Femur (tissue), 1 donor: ENCODE data around the gene PHF12.

Experiments
- DNase-seq: peaks from one replicate; pipeline ENCODE4 v3.0.0-alpha.2; 2017

Gene PHF12

GRCh38 chr17:28951428-28951990 is at the start of gene PHF12:
Gene PHF12 (minus strand): TSS chr17:28951518. CDS start chr17:28950960, 558 bp downstream.
- DNase-seq, result peak; percentile 100

- DNase-seq, result no peak
These were observed 49.7 kb upstream of the PHF12 start for GRCh38 chr17:29000973-29001372.

GRCh38 chr17:28999206-28999605 is 47.9 kb upstream of the PHF12 start:
- no peak for DNase-seq

GRCh38 chr17:28997806-28998205 is 46.5 kb upstream of the PHF12 start:
- no peak for DNase-seq

- no peak for DNase-seq
These were observed 45.3 kb upstream of the PHF12 start for GRCh38 chr17:28996554-28997096.

- no peak for DNase-seq
These were observed 42.5 kb upstream of the PHF12 start for GRCh38 chr17:28993645-28994426.

GRCh38 chr17:28992625-28993600 is 41.6 kb upstream of the PHF12 start:
- no peak for DNase-seq

GRCh38 chr17:28992185-28992584 is 40.9 kb upstream of the PHF12 start:
- DNase-seq, result no peak

GRCh38 chr17:28991779-28992178 is 40.5 kb upstream of the PHF12 start:
- no peak for DNase-seq

GRCh38 chr17:28989028-28989427 is 37.7 kb upstream of the PHF12 start:
- no peak for DNase-seq

GRCh38 chr17:28988475-28988874 is 37.2 kb upstream of the PHF12 start:
- DNase-seq, result no peak

- no peak for DNase-seq
These were observed 35.7 kb upstream of the PHF12 start for GRCh38 chr17:28986714-28987655.

GRCh38 chr17:28985950-28986713 is 34.8 kb upstream of the PHF12 start:
- no peak for DNase-seq

- no peak for DNase-seq
These were observed 32.2 kb upstream of the PHF12 start for GRCh38 chr17:28983286-28984230.

- DNase-seq, result no peak
These were observed 30.9 kb upstream of the PHF12 start for GRCh38 chr17:28982131-28982793.

- no peak for DNase-seq
These were observed 27.1 kb upstream of the PHF12 start for GRCh38 chr17:28978356-28978964.

GRCh38 chr17:28977659-28978355 is 26.5 kb upstream of the PHF12 start:
- no peak for DNase-seq

- no peak for DNase-seq
These were observed 24.3 kb upstream of the PHF12 start for GRCh38 chr17:28975646-28976045.
